ENCODE measurements around the gene ACAD10.

Gene ACAD10

GRCh38 chr12:111792155-111792855 lies 106.5 kb downstream of the ACAD10 start:
- no peak overlapping the region for H3K4me3 ChIP-seq (ENCODE audit: low read length)
- peaks cover 2% of the 10 kb centered on the region; the same call in 1 of the 2 replicates for H3K36me3 ChIP-seq (ENCODE audit: control insufficient read depth, low read length)
- no peak overlapping the region for H3K27ac ChIP-seq (ENCODE audit: low read depth, low read length)
- H3K9me2 ChIP-seq (replicated peaks; ENCODE audit: control insufficient read depth, low read length): no peaks in the 10 kb centered on the region
- H3K79me2 ChIP-seq (ENCODE audit: control insufficient read depth, low read length): no peaks in the 10 kb centered on the region
- H3K27me3 ChIP-seq (ENCODE audit: control insufficient read depth, low read length): no peaks in the 10 kb centered on the region
- H3K4me1 ChIP-seq (ENCODE audit: control insufficient read depth, low read length): peaks cover 5% of the 10 kb centered on the region
- H3K9me3 ChIP-seq (ENCODE audit: control insufficient read depth, insufficient read depth, low read length): no peaks in the 10 kb centered on the region
- H4K20me1 ChIP-seq (ENCODE audit: control insufficient read depth, insufficient read depth, low read depth, low read length): no peaks in the 10 kb centered on the region
- no peak for TF ChIP-seq EZH2phosphoT487 (IDR thresholded peaks at IDR 0.05; ENCODE audit: borderline replicate concordance, low read length)
- TF ChIP-seq, protein P1, sequence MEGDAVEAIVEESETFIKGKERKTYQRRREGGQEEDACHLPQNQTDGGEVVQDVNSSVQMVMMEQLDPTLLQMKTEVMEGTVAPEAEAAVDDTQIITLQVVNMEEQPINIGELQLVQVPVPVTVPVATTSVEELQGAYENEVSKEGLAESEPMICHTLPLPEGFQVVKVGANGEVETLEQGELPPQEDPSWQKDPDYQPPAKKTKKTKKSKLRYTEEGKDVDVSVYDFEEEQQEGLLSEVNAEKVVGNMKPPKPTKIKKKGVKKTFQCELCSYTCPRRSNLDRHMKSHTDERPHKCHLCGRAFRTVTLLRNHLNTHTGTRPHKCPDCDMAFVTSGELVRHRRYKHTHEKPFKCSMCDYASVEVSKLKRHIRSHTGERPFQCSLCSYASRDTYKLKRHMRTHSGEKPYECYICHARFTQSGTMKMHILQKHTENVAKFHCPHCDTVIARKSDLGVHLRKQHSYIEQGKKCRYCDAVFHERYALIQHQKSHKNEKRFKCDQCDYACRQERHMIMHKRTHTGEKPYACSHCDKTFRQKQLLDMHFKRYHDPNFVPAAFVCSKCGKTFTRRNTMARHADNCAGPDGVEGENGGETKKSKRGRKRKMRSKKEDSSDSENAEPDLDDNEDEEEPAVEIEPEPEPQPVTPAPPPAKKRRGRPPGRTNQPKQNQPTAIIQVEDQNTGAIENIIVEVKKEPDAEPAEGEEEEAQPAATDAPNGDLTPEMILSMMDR (IDR thresholded peaks at IDR 0.05; ENCODE audit: low read depth, low read length, poor library complexity, severe bottlenecking): no peak
- no peaks in the 10 kb centered on the region for H3F3A ChIP-seq (ENCODE audit: control insufficient read depth, insufficient read depth)
- H3K4me2 ChIP-seq (ENCODE audit: low read length): no peak overlapping the region

- H3K79me2 ChIP-seq (ENCODE audit: control insufficient read depth, low read length): no peaks in the 10 kb centered on the region
- H3K27ac ChIP-seq (ENCODE audit: low read depth, low read length): no peak overlapping the region
- H3K4me3 ChIP-seq (ENCODE audit: low read length): no peak overlapping the region
- H3K9me2 ChIP-seq (replicated peaks; ENCODE audit: control insufficient read depth, low read length): no peaks in the 10 kb centered on the region
- peaks cover 3% of the 10 kb centered on the region; the same call in 1 of the 2 replicates for H3K36me3 ChIP-seq (ENCODE audit: control insufficient read depth, low read length)
- peaks cover 5% of the 10 kb centered on the region for H3K4me1 ChIP-seq (ENCODE audit: control insufficient read depth, low read length)
- no peaks in the 10 kb centered on the region for H4K20me1 ChIP-seq (ENCODE audit: control insufficient read depth, insufficient read depth, low read depth, low read length)
- no peak overlapping the region for H3K4me2 ChIP-seq (ENCODE audit: low read length)
- TF ChIP-seq, protein P1 (IDR thresholded peaks at IDR 0.05; ENCODE audit: low read depth, low read length, poor library complexity, severe bottlenecking): no peak
- no peak for TF ChIP-seq EZH2phosphoT487 (IDR thresholded peaks at IDR 0.05; ENCODE audit: borderline replicate concordance, low read length)
- H3K9me3 ChIP-seq (ENCODE audit: control insufficient read depth, insufficient read depth, low read length): no peaks in the 10 kb centered on the region
- no peaks in the 10 kb centered on the region for H3K27me3 ChIP-seq (ENCODE audit: control insufficient read depth, low read length)
- H3F3A ChIP-seq (ENCODE audit: control insufficient read depth, insufficient read depth): no peaks in the 10 kb centered on the region
Observed at GRCh38 chr12:111792856-111793235, 107.0 kb downstream of the ACAD10 start.

- peaks cover 15% of the 10 kb centered on the region for H3K36me3 ChIP-seq (ENCODE audit: control insufficient read depth, low read length)
- H3K4me2 ChIP-seq (ENCODE audit: low read length): no peak overlapping the region
- TF ChIP-seq, protein P1 (IDR thresholded peaks at IDR 0.05; ENCODE audit: low read depth, low read length, poor library complexity, severe bottlenecking): no peak
- TF ChIP-seq EZH2phosphoT487 (IDR thresholded peaks at IDR 0.05; ENCODE audit: borderline replicate concordance, low read length): no peak
- peaks cover 5% of the 10 kb centered on the region for H3K4me1 ChIP-seq (ENCODE audit: control insufficient read depth, low read length)
- H3K27me3 ChIP-seq (ENCODE audit: control insufficient read depth, low read length): no peaks in the 10 kb centered on the region
- H3F3A ChIP-seq (ENCODE audit: control insufficient read depth, insufficient read depth): no peaks in the 10 kb centered on the region
- H3K79me2 ChIP-seq (ENCODE audit: control insufficient read depth, low read length): no peaks in the 10 kb centered on the region
- no peaks in the 10 kb centered on the region for H4K20me1 ChIP-seq (ENCODE audit: control insufficient read depth, insufficient read depth, low read depth, low read length)
- no peak overlapping the region for H3K27ac ChIP-seq (ENCODE audit: low read depth, low read length)
- H3K4me3 ChIP-seq (ENCODE audit: low read length): no peak overlapping the region
- no peaks in the 10 kb centered on the region for H3K9me3 ChIP-seq (ENCODE audit: control insufficient read depth, insufficient read depth, low read length)
- no peaks in the 10 kb centered on the region for H3K9me2 ChIP-seq (replicated peaks; ENCODE audit: control insufficient read depth, low read length)
Observed at GRCh38 chr12:111798182-111798581, 112.3 kb downstream of the ACAD10 start.

Measured in DOHH2 (cell line).